ENCODE measurements around the gene FAM187B.

- TF ChIP-seq CTCF (IDR thresholded peaks at IDR 0.05; ENCODE audit: low read depth, low read length) (no peak), POLR2A (IDR thresholded peaks at IDR 0.05; ENCODE audit: extremely low read depth, insufficient read length) (no peak), MAX (IDR thresholded peaks at IDR 0.05; ENCODE audit: low read depth, low read length) (no peak)
Observed at GRCh38 chr19:35265900-35266519, 37.5 kb upstream of the FAM187B start.

All from NB4 (cell line).